Hepatocyte (in vitro differentiated cells): ENCODE measurements around the gene SLC16A9. TPM values are rescaled to one million over a fixed set of nuclear protein-coding genes. Genes with fewer than 3 reads are reported as not detected.

ENCODE experiments used
- DNase-seq: peaks from one replicate; pipeline ENCODE4 v3.0.0-alpha.2; 2016; ENCODE audit warnings: low spot score
- H2AFZ ChIP-seq: fragments of 200-600 bp; sonication (generic); 2 replicates; pipeline ENCODE4 v1.6.0; 2016; ENCODE audit warnings: antibody characterized with exemption, mild to moderate bottlenecking
- H3K27ac ChIP-seq: fragments of 200-600 bp; sonication (generic); 2 replicates; pipeline ENCODE4 v1.5.1; 2016; ENCODE audit warnings: mild to moderate bottlenecking
- H3K27me3 ChIP-seq: fragments of 200-600 bp; sonication (generic); 2 replicates; pipeline ENCODE4 v1.6.1; 2016
- H3K36me3 ChIP-seq: fragments of 200-600 bp; sonication (generic); replicated peaks from 2 replicates; pipeline ENCODE4 v1.5.1; 2016; ENCODE audit warnings: low read depth; ENCODE audit not compliant: insufficient read depth
- H3K4me1 ChIP-seq: fragments of 200-600 bp; sonication (generic); 2 replicates; pipeline ENCODE4 v1.5.1; 2016; ENCODE audit warnings: mild to moderate bottlenecking, moderate library complexity; ENCODE audit not compliant: insufficient read depth
- H3K4me2 ChIP-seq: fragments of 200-600 bp; sonication (generic); 2 replicates; pipeline ENCODE4 v1.6.0; 2016
- H3K4me3 ChIP-seq: fragments of 200-600 bp; sonication (generic); 2 replicates; pipeline ENCODE4 v1.5.1; 2016; ENCODE audit warnings: mild to moderate bottlenecking
- H3K79me2 ChIP-seq: fragments of 200-600 bp; sonication (generic); 2 replicates; pipeline ENCODE4 v1.6.0; 2017; ENCODE audit warnings: mild to moderate bottlenecking
- H3K9me2 ChIP-seq: fragments of 200-600 bp; sonication (generic); replicated peaks from 2 replicates; pipeline ENCODE4 v1.6.0; 2017; ENCODE audit warnings: mild to moderate bottlenecking; ENCODE audit not compliant: insufficient read depth
- H3K9me3 ChIP-seq: fragments of 200-600 bp; sonication (generic); 2 replicates; pipeline ENCODE4 v1.5.1; 2016; ENCODE audit warnings: low read depth, mild to moderate bottlenecking
- H4K20me1 ChIP-seq: fragments of 200-600 bp; sonication (generic); 2 replicates; pipeline ENCODE4 v1.6.0; 2016; ENCODE audit warnings: mild to moderate bottlenecking; ENCODE audit not compliant: insufficient read depth, poor library complexity, severe bottlenecking
- CTCF ChIP-seq: fragments of 200-600 bp; sonication (generic); IDR thresholded peaks from 2 replicates; pipeline ENCODE4 v1.5.1; 2016; ENCODE audit warnings: antibody characterized with exemption, mild to moderate bottlenecking; ENCODE audit not compliant: poor library complexity
- EZH2 ChIP-seq: fragments of 200-600 bp; sonication (generic); IDR thresholded peaks from 2 replicates; pipeline ENCODE4 v1.6.1; 2016; ENCODE audit warnings: antibody characterized with exemption, mild to moderate bottlenecking, borderline replicate concordance
- EZH2phosphoT487 ChIP-seq: fragments of 200-600 bp; sonication (generic); IDR thresholded peaks from one replicate; pipeline ENCODE4 v1.6.1; 2018; ENCODE audit warnings: antibody characterized with exemption, mild to moderate bottlenecking, low read depth, moderate library complexity; ENCODE audit not compliant: unreplicated experiment, severe bottlenecking
- WGBS: methylation state at CpG from one replicate; pipeline ENCODE4 v1.1.6; 2016; ENCODE audit warnings: low lambda C conversion rate; ENCODE audit errors: missing lambda C conversion rate; 5-methylcytosine and 5-hydroxymethylcytosine counted together
- polyA plus RNA-seq: library from polyadenylated mRNA; unstranded; fragments of >200 nt; fragmentation: Nextera tagmentation; extraction: Ambion mirVana; gene quantifications from 2 replicates; pipeline ENCODE4 v1.2.1, GENCODE V29; 2016
- total RNA-seq: library from RNA; depleted of rRNA; stranded (reverse); fragments of >200 nt; gene quantifications from 2 replicates; pipeline ENCODE4 v1.2.3, GENCODE V29; 2014

SLC16A9 gene
- total and polyA plus RNA-seq, 2 experiments from 2014 or later: 2.0 to 4.7 TPM

- Histone ChIP-seq H3K4me3 (no peak overlapping the region), H3K27me3 (no peaks in the 10 kb centered on the region), H3K36me3 (no peaks in the 10 kb centered on the region), H3K27ac (no peak overlapping the region), H4K20me1 (no peaks in the 10 kb centered on the region), H3K79me2 (no peaks in the 10 kb centered on the region), H3K9me3 (no peaks in the 10 kb centered on the region), H3K4me2 (no peak overlapping the region), H3K9me2 (no peaks in the 10 kb centered on the region), H3K4me1 (no peaks in the 10 kb centered on the region), H2AFZ (no peak overlapping the region)
- TF ChIP-seq CTCF: no peak
- TF ChIP-seq EZH2phosphoT487: no peak
- TF ChIP-seq EZH2: no peak
- WGBS: 70% methylated on average over 1 of the region's 1 CpG
- DNase-seq: no peak
Observed at GRCh38 chr10:59606551-59606961, 103.1 kb downstream of the SLC16A9 start.

- H3K4me2 ChIP-seq: no peak overlapping the region
- 89% methylated on average over 3 of the region's 3 CpGs for WGBS
- DNase-seq: no peak
- no peak overlapping the region for H3K27ac ChIP-seq
- H2AFZ ChIP-seq: no peak overlapping the region
- no peaks in the 10 kb centered on the region for H3K9me2 ChIP-seq
- H3K36me3 ChIP-seq: no peaks in the 10 kb centered on the region
- H3K9me3 ChIP-seq: no peaks in the 10 kb centered on the region
- no peak for TF ChIP-seq EZH2phosphoT487
- no peak for TF ChIP-seq CTCF
- no peak for TF ChIP-seq EZH2
- H3K4me1 ChIP-seq: no peaks in the 10 kb centered on the region
- no peaks in the 10 kb centered on the region for H4K20me1 ChIP-seq
- H3K4me3 ChIP-seq: no peak overlapping the region
- no peaks in the 10 kb centered on the region for H3K79me2 ChIP-seq
- H3K27me3 ChIP-seq: no peaks in the 10 kb centered on the region
Observed at GRCh38 chr10:59601985-59602384, 107.7 kb downstream of the SLC16A9 start.

Other genes with a start within 250 kb of the SLC16A9 start
- gene MRLN, start 43.6 kb upstream of the SLC16A9 start, total RNA-seq: not detected in 2 replicates
- gene MRLN, start 43.6 kb upstream of the SLC16A9 start, polyA plus RNA-seq: not detected in 2 replicates
- gene CCDC6, start 196.7 kb upstream of the SLC16A9 start, total RNA-seq: 44.8 and 49.8 TPM in 2 replicates
- gene CCDC6, start 196.7 kb upstream of the SLC16A9 start, polyA plus RNA-seq: 22.3 and 23.7 TPM in 2 replicates